HG03520 (cell line): ENCODE measurements around the gene FOSB.

ENCODE experiments used
- ATAC-seq: cut with Tn5 transposase; IDR thresholded peaks from one replicate; pipeline ENCODE4 v1.9.1; 2021; ENCODE audit warnings: mild to moderate bottlenecking, moderate library complexity; ENCODE audit not compliant: unreplicated experiment

The FOSB gene

DNA sequence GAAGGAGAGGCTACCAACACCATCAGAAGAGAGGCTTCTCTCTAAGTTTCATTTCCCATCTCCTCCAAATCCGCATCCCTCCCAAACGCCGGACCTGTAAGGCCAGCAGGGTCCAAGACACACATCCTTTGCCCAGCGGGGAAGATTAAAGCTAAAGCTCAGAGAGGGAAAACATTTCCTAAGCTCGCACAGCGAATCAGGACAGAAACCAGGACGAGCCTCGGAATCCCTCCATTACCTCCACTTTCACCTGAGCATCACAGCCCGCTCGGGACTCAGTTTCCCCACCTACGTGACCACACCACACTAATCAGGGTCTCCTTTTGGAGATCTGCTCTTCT is 711 bp upstream of the FOSB start:
- ATAC-seq: no peak

GRCh38 chr19:45468159-45468651 is 409 bp downstream of the FOSB start:
- ATAC-seq: no peak

- no peak for ATAC-seq
Measured at GRCh38 chr19:45468803-45469131, 971 bp downstream of the FOSB start.

DNA sequence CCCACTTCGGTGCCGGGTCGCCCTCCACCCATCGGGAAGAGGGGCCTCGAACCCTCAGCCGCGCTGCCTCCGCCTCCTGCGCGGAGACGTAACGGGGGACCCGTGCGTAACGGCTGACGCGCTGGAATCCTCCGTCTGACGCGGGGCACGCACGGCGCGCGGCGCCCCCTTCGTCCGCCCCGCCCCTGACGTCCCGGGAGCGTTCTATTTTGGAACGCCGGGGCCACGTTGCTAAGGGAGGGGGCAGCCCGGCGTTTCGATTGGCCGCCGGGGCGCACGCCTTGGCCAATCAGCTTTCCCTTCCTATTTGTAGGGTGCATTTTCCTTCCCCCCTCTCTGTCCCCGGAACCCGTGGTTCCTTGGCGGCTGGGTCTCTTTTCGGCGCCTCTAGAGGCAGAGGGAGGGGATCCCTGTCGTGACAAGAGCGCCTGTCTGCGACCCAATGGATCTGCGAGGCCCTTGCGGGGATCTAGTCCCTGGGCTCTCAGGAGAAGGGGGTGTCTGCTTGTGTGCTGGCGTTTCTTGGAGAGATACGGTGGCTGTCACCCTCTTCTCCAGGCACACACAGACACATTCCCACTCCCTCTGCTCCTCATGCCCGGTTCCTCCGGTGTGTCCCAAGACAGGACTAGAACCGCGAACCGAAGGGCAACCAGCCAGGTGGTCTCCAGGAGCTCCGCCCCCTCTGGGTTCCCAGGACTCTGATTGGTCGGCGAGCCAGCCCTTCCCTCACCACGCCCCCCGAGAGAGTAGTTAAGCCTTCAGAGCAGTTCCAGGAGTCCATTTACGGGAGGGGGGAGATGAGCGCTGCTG is 1.5 kb downstream of the FOSB start:
- ATAC-seq: peak; percentile 48

DNA sequence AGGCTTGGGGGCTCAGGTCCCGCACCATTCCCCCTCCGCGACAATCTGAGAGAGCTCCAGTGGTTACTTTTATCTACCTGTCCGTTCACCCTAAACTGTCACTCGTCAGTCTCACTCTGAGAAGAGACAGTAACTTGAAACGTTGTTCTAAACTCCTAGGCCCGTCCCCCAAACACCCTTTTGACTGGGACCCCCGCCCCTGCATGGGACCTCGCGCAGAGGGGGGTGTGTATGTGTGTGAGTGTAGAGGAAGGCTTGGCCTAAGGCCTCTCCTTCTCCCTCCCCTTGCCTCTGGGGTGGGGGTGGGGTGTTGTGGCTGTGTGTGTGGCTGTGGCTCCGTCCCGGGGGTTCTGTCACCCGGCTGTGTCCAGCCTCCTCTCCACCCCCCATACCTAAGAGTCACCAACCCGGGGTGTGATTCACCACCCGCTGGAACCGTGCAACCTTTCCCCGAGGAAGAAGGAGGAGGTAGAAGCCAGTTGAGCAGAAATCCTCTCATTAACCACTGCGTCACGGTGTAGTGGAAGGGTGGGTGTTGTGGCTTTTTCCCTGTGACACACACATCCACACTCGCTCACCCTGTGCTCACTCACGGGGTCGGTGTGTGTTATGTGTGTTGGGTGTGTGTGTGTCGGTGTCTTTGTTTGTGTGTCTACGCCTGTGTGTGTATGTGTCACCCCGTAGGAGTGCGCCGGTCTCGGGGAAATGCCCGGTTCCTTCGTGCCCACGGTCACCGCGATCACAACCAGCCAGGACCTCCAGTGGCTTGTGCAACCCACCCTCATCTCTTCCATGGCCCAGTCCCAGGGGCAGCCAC is 2.4 kb downstream of the FOSB start:
- ATAC-seq: no peak

DNA sequence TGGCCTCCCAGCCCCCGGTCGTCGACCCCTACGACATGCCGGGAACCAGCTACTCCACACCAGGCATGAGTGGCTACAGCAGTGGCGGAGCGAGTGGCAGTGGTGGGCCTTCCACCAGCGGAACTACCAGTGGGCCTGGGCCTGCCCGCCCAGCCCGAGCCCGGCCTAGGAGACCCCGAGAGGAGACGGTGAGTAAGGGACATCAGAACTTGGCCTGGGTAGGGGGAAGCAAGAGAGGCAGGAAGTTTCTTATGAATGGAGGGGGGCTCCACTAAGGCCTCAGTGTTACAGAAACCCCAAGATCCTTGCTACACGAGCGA is 2.9 kb downstream of the FOSB start:
- ATAC-seq: no peak

DNA sequence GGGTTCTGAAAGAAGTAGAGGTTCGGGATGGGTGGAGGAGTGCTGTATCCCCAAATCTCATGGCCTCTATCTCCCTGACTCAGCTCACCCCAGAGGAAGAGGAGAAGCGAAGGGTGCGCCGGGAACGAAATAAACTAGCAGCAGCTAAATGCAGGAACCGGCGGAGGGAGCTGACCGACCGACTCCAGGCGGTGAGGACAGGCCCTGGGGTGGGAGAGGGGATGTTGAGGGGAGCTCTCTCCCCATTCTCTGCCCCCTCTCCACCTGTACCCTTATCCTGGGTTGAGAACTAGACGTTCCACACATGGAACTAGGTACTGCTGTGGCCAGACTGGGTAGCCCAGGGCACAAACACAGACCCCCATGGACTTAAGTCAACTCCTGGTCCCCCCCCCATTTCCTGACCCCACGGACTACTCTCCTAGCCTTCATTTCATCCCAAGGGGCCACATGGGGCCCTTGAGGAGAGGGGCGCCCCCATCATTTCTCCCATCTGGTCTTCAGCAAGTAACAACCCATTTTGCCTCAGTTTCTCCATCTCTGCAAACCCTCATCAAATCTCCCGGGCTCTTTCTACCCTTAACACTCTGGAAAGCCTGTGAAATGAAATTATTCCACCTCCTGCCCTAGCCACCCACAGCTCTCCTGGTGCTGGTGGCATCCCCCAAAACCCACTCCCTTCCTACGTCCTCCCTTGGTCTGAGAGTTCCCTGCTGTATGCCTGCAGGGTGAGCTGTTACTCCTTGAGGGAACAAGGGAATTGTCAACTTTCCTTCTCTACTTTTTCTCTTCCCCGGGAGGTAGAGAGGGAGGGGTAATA is 3.5 kb downstream of the FOSB start:
- ATAC-seq: no peak

DNA sequence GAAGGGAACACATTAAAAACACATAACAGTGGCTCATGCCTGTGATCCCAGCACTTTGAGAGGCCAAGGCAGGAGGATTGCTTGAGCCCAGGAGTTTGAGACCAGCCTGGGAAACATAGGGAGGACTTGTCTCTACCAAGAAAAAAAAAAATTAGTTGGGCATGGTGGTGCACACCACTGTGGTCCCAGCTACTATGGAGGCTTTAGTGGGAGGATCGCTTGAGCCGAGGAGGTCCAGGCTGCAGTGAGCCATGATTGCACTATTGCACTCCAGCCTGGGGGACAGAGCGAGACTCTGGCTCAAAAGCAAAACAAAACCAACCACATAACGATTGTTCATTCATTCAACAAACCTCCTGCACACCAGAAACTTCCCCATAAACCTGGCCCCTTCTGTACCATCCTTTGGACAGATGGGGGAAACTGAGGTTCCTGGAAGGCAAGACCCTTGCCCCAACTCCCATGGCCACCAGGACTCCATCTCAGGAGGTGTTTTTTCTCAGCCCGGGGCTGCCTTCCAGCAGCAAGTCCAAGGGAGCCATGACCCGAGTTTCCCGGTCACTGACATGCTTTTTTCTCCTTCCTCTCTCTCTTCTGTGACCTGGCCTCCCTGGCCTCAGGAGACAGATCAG is 4.3 kb downstream of the FOSB start:
- no peak for ATAC-seq

DNA sequence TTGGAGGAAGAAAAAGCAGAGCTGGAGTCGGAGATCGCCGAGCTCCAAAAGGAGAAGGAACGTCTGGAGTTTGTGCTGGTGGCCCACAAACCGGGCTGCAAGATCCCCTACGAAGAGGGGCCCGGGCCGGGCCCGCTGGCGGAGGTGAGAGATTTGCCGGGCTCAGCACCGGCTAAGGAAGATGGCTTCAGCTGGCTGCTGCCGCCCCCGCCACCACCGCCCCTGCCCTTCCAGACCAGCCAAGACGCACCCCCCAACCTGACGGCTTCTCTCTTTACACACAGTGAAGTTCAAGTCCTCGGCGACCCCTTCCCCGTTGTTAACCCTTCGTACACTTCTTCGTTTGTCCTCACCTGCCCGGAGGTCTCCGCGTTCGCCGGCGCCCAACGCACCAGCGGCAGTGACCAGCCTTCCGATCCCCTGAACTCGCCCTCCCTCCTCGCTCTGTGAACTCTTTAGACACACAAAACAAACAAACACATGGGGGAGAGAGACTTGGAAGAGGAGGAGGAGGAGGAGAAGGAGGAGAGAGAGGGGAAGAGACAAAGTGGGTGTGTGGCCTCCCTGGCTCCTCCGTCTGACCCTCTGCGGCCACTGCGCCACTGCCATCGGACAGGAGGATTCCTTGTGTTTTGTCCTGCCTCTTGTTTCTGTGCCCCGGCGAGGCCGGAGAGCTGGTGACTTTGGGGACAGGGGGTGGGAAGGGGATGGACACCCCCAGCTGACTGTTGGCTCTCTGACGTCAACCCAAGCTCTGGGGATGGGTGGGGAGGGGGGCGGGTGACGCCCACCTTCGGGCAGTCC is 5.0 kb downstream of the FOSB start:
- ATAC-seq: no peak

DNA sequence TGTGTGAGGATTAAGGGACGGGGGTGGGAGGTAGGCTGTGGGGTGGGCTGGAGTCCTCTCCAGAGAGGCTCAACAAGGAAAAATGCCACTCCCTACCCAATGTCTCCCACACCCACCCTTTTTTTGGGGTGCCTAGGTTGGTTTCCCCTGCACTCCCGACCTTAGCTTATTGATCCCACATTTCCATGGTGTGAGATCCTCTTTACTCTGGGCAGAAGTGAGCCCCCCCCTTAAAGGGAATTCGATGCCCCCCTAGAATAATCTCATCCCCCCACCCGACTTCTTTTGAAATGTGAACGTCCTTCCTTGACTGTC is 5.5 kb downstream of the FOSB start:
- no peak for ATAC-seq

DNA sequence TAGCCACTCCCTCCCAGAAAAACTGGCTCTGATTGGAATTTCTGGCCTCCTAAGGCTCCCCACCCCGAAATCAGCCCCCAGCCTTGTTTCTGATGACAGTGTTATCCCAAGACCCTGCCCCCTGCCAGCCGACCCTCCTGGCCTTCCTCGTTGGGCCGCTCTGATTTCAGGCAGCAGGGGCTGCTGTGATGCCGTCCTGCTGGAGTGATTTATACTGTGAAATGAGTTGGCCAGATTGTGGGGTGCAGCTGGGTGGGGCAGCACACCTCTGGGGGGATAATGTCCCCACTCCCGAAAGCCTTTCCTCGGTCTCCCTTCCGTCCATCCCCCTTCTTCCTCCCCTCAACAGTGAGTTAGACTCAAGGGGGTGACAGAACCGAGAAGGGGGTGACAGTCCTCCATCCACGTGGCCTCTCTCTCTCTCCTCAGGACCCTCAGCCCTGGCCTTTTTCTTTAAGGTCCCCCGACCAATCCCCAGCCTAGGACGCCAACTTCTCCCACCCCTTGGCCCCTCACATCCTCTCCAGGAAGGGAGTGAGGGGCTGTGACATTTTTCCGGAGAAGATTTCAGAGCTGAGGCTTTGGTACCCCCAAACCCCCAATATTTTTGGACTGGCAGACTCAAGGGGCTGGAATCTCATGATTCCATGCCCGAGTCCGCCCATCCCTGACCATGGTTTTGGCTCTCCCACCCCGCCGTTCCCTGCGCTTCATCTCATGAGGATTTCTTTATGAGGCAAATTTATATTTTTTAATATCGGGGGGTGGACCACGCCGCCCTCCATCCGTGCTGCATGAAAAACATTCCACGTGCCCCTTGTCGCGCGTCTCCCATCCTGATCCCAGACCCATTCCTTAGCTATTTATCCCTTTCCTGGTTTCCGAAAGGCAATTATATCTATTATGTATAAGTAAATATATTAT is 6.1 kb downstream of the FOSB start:
- no peak for ATAC-seq

DNA sequence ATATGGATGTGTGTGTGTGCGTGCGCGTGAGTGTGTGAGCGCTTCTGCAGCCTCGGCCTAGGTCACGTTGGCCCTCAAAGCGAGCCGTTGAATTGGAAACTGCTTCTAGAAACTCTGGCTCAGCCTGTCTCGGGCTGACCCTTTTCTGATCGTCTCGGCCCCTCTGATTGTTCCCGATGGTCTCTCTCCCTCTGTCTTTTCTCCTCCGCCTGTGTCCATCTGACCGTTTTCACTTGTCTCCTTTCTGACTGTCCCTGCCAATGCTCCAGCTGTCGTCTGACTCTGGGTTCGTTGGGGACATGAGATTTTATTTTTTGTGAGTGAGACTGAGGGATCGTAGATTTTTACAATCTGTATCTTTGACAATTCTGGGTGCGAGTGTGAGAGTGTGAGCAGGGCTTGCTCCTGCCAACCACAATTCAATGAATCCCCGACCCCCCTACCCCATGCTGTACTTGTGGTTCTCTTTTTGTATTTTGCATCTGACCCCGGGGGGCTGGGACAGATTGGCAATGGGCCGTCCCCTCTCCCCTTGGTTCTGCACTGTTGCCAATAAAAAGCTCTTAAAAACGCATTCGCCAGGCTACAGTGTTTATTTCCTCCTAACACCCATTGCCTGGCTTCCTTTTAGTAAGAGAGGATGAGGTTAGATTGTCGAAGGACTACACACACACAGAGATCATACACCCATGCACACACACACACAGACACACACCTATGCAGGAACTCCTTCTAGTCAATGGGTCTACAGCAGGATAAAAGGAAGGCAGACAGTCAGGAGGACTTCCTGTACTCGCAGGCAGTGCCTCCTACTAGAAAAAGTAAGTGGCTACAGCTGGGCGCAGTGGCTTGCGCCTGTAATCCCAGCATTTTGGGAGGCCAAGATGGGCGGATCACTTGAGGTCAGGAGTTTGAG is 7.1 kb downstream of the FOSB start:
- no peak for ATAC-seq

- ATAC-seq: no peak
Measured at GRCh38 chr19:45475537-45476291, 7.9 kb downstream of the FOSB start.

DNA sequence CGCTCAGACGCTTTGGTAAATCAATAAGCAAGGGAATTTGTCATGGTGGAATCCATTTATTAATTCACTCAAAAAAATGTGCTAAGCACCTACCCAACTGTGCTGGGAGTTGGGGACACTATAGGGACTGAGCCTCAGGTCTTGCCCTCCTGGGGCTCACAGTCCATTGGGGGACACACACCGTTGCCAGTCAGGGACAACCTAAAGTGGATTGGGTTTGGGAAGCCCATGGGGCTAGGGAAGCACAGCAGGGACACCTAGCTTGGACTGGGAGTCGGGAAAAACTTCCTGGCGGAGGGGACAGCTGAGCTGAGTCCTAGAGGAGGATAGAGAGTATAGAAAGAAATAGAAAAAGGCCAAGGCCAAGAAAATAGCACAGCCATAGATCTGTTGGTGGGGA is 8.5 kb downstream of the FOSB start:
- no peak for ATAC-seq

- no peak for ATAC-seq
Measured at GRCh38 chr19:45477186-45477585, 9.4 kb downstream of the FOSB start.

- no peak for ATAC-seq
Measured at GRCh38 chr19:45477713-45478453, 10.1 kb downstream of the FOSB start.
